Hypothalamus (tissue), 51 donors: ENCODE results near the gene ABCD3.
"Not testable (repeated sequence)": the region's sequence is repeated elsewhere in the genome, so short reads cannot be mapped to it uniquely, and the experiment has no call there.

Source experiments
- DNase-seq, 51 donors: peaks; one replicate each; lab custom pipeline; 2025; lab: John Stamatoyannopoulos, UW

Gene ABCD3

GRCh38 chr1:94448741-94449140, 30.6 kb downstream of the ABCD3 start:
- not testable (repeated sequence) for DNase-seq

GRCh38 chr1:94456736-94457135, 38.5 kb downstream of the ABCD3 start:
- no peak for DNase-seq

- DNase-seq: no peak
Measured at GRCh38 chr1:94462606-94463005, 44.4 kb downstream of the ABCD3 start.

- no peak for DNase-seq
Measured at GRCh38 chr1:94463056-94463764, 45.0 kb downstream of the ABCD3 start.

- peak in 4 of 51 donors; percentile 1 to 19 (median 9) for DNase-seq
Measured at GRCh38 chr1:94463765-94464330, 45.7 kb downstream of the ABCD3 start.

GRCh38 chr1:94468708-94469107, 50.5 kb downstream of the ABCD3 start:
- DNase-seq: no peak

GRCh38 chr1:94471271-94471670, 53.1 kb downstream of the ABCD3 start:
- DNase-seq: no peak

- DNase-seq: no peak
Measured at GRCh38 chr1:94475232-94475631, 57.0 kb downstream of the ABCD3 start.

- no peak for DNase-seq
Measured at GRCh38 chr1:94479682-94480081, 61.5 kb downstream of the ABCD3 start.

- peak in 33 of 51 donors; percentile 1 to 59 (median 19) for DNase-seq
Measured at GRCh38 chr1:94481473-94481933, 63.3 kb downstream of the ABCD3 start.

GRCh38 chr1:94486990-94487389, 68.8 kb downstream of the ABCD3 start:
- DNase-seq: peak in 2 of 51 donors; percentile 4 to 21

- DNase-seq: no peak
Measured at GRCh38 chr1:94490556-94490955, 72.4 kb downstream of the ABCD3 start.

- no peak for DNase-seq
Measured at GRCh38 chr1:94496076-94496755, 78.0 kb downstream of the ABCD3 start.

GRCh38 chr1:94501426-94501825, 83.2 kb downstream of the ABCD3 start:
- DNase-seq: no peak

- no peak for DNase-seq
Measured at GRCh38 chr1:94501935-94502334, 83.7 kb downstream of the ABCD3 start.

- no peak for DNase-seq
Measured at GRCh38 chr1:94503153-94503552, 85.0 kb downstream of the ABCD3 start.

GRCh38 chr1:94504601-94505000, 86.4 kb downstream of the ABCD3 start:
- DNase-seq: no peak

GRCh38 chr1:94512816-94513215, 94.6 kb downstream of the ABCD3 start:
- no peak for DNase-seq

- DNase-seq: peak in 8 of 51 donors; percentile 7 to 26 (median 16)
Measured at GRCh38 chr1:94514095-94514727, 96.0 kb downstream of the ABCD3 start.

GRCh38 chr1:94515296-94515947, 97.2 kb downstream of the ABCD3 start:
- no peak for DNase-seq

- no peak for DNase-seq
Measured at GRCh38 chr1:94519351-94519750, 101.2 kb downstream of the ABCD3 start.
